Epithelial cell of esophagus (primary cell): ENCODE data around the gene AKR1C3.
"Not testable (repeated sequence)": the region's sequence is repeated elsewhere in the genome, so short reads cannot be mapped to it uniquely, and the experiment has no call there.

Experiments
- DNase-seq: peaks from one replicate; pipeline ENCODE4 v3.0.0; 2010; ENCODE audit warnings: low read depth
- H3K4me3 ChIP-seq: 2 replicates; pipeline ENCODE4 v1.5.1; 2011; ENCODE audit warnings: mild to moderate bottlenecking, low read length, control low read depth
- CTCF ChIP-seq: IDR thresholded peaks from 2 replicates; pipeline ENCODE4 v1.5.1; 2011; ENCODE audit warnings: low read depth, mild to moderate bottlenecking, low read length, control low read depth, inconsistent platforms; ENCODE audit not compliant: insufficient read depth; ENCODE audit errors: missing control alignments

AKR1C3 gene

DNA sequence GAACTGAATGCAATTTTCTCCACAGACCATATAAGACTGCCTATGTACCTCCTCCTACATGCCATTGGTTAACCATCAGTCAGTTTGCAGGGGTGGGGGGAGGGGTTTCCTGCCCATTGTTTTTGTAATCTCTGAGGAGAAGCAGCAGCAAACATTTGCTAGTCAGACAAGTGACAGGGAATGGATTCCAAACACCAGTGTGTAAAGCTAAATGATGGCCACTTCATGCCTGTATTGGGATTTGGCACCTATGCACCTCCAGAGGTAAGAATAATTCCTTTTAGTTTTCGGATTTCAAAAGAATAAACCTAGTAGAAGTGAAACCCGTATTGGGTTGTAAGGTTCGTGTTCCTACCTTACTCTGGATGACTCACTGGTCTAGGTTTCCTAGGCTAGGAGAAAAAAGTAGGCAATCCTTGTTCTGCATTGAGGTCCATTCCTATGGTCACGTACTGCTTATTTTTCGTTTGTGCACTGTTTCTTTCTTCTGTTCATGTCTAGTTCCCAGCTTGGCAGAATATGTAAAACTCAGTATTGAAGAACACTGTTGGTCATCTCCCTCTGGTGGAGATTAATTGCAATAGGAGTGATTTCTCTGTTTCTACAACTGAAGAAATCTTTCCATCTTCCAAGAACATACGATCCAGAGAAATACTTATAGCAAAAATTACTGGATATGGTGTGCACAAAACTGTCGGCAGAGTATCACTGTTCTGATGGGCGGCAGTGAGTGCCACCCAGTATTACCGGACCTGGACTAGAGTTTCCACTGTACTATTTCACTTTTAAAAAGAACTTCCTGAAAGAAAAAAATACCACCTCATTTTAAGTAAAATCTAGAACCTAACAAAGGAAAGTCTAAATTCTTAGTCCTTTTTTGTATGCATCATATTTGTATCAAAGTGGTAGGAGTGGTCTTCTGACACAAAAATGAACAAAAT lies at the start of gene AKR1C3:
AKR1C3 (plus strand) TSS at position 150 of the 941 bp plus-strand sequence; CDS start at position 181, 31 bp downstream.
- peak within 1 kb of the TSS; percentile 53 for H3K4me3 ChIP-seq
- TF ChIP-seq CTCF: peak; percentile 62
- DNase-seq: peak; percentile 82

- DNase-seq: no peak
- H3K4me3 ChIP-seq: no peak overlapping the region
- no peak for TF ChIP-seq CTCF
These were observed 49.1 kb upstream of the AKR1C3 start for GRCh38 chr10:5045095-5045494.

GRCh38 chr10:5046410-5046809 lies 47.8 kb upstream of the AKR1C3 start:
- DNase-seq: peak; percentile 16
- no peak overlapping the region for H3K4me3 ChIP-seq
- no peak for TF ChIP-seq CTCF

- not testable (repeated sequence) for H3K4me3 ChIP-seq, DNase-seq
These were observed 47.2 kb upstream of the AKR1C3 start for GRCh38 chr10:5047055-5047454.

- H3K4me3 ChIP-seq: no peak overlapping the region
- DNase-seq: peak; percentile 70
- TF ChIP-seq CTCF: no peak
These were observed 46.1 kb upstream of the AKR1C3 start for GRCh38 chr10:5047912-5048628.

DNA sequence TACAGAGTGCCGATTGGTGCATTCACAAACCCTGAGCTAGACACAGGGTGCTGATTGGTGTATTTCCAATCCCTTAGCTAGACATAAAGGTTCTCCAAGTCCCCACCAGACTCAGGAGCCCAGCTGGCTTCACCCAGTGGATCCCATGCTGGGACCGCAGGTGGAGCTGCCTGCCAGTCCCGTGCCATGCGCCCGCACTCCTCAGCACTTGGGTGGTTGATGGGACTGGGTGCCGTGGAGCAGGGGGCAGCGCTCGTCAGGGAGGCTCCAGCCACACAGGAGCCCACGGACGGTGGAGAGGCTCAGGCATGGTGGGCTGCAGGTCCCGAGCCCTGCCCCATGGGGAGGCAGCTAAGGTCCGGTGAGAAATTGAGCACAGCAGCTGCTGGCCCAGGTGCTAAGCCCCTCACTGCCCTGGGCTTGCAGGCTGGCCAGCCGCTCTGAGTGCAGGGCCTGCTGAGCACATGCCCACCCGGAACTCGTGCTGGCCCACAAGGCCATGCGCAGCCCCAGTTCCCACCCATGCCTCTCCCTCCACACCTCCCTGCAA lies 41.2 kb upstream of the AKR1C3 start:
- not testable (repeated sequence) for H3K4me3 ChIP-seq, DNase-seq

- DNase-seq: not testable (repeated sequence)
These were observed 39.4 kb upstream of the AKR1C3 start for GRCh38 chr10:5054831-5055230.

GRCh38 chr10:5059267-5059666 lies 34.9 kb upstream of the AKR1C3 start:
- not testable (repeated sequence) for H3K4me3 ChIP-seq, DNase-seq

More at GRCh38 chr10:5054831-5055230, 39.4 kb upstream of the AKR1C3 start:
- not testable (repeated sequence) for H3K4me3 ChIP-seq

DNA sequence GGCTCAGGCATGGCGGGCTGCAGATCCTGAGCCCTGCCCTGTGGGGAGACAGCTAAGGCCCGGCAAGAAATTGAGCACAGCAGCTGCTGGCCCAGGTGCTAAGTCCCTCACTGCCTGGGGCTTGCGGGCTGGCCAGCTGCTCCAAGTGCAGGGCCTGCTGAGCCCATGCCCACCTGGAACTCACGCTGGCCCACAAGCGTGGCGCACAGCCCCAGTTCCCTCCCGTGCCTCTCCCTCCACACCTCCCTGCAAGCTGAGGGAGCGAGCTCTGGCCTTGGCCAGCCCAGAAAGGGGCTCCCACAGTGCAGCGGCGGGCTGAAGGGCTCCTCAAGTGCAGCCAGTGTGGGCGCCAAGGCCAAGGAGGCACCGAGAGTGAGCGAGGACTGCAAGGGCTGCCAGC lies 33.4 kb upstream of the AKR1C3 start:
- DNase-seq, H3K4me3 ChIP-seq: not testable (repeated sequence)
